A673 (cell line): ENCODE data around the gene FAM210B. TPM values are rescaled to one million over a fixed set of nuclear protein-coding genes. Genes with fewer than 3 reads are reported as not detected.

Experiments
- BruUV-seq: library from RNA; stranded (reverse); fragments of 400-500 nt; replicated peaks from 2 replicates; lab custom pipeline; 2021; lab: Mats Ljungman, UMichigan
- CTCF ChIA-PET: fragments of 300-600 bp; sonication (Branson Sonifier 250); formaldehyde crosslinking; loops from one replicate; lab custom pipeline; 2022; ENCODE audit warnings: antibody characterized with exemption; lab: Charles Lee
- POLR2A ChIA-PET: fragments of 300-600 bp; sonication (Branson Sonifier 250); formaldehyde crosslinking; loops from one replicate; lab custom pipeline; 2022; ENCODE audit warnings: antibody characterized with exemption; ENCODE audit not compliant: low non-redundant PET; lab: Charles Lee
- DNase-seq: peaks from one replicate; pipeline ENCODE4 v3.0.0-alpha.2; 2015; ENCODE audit warnings: low spot score
- H3K27ac ChIP-seq: fragments of 200-600 bp; sonication (generic); 2 replicates; pipeline ENCODE4 v1.5.1; 2016; ENCODE audit warnings: mixed run types, low read depth, mild to moderate bottlenecking, mixed read lengths, antibody characterized with exemption, low read length; ENCODE audit not compliant: poor library complexity, severe bottlenecking
- H3K27me3 ChIP-seq: fragments of 200-600 bp; sonication (generic); replicated peaks from 2 replicates; pipeline ENCODE4 v1.6.1; 2017; ENCODE audit warnings: mixed run types, low read depth, mild to moderate bottlenecking, mixed read lengths, antibody characterized with exemption, low read length; ENCODE audit not compliant: insufficient read depth, poor library complexity
- H3K36me3 ChIP-seq: fragments of 200-600 bp; sonication (generic); 2 replicates; pipeline ENCODE4 v1.6.1; 2016; ENCODE audit warnings: mixed run types, mild to moderate bottlenecking, mixed read lengths, antibody characterized with exemption, low read length; ENCODE audit not compliant: insufficient read depth, poor library complexity, severe bottlenecking
- H3K4me1 ChIP-seq: fragments of 200-600 bp; sonication (generic); 2 replicates; pipeline ENCODE4 v1.6.1; 2017; ENCODE audit warnings: mixed run types, mild to moderate bottlenecking, mixed read lengths, antibody characterized with exemption, low read length; ENCODE audit not compliant: insufficient read depth, poor library complexity, severe bottlenecking
- H3K4me3 ChIP-seq: fragments of 200-600 bp; sonication (generic); 2 replicates; pipeline ENCODE4 v1.5.1; 2016; ENCODE audit warnings: low read depth, mixed run types, mild to moderate bottlenecking, mixed read lengths, low read length; ENCODE audit not compliant: poor library complexity, severe bottlenecking
- H3K9me3 ChIP-seq: fragments of 200-600 bp; sonication (generic); 2 replicates; pipeline ENCODE4 v1.6.1; 2016; ENCODE audit warnings: mixed run types, low read depth, mild to moderate bottlenecking, mixed read lengths, antibody characterized with exemption, low read length; ENCODE audit not compliant: poor library complexity, severe bottlenecking
- EZH2 ChIP-seq: fragments of 200-600 bp; sonication (generic); IDR thresholded peaks from 2 replicates; pipeline ENCODE4 v1.6.1; 2017; ENCODE audit warnings: borderline replicate concordance, low read depth, mild to moderate bottlenecking, mixed read lengths, antibody characterized with exemption, low read length; ENCODE audit not compliant: poor library complexity, severe bottlenecking
- intact Hi-C: fragments of 100-400 bp; cut with micrococcal nuclease; formaldehyde crosslinking; loops from one replicate; pipeline ENCODE4 v1.10.0; 2022; ENCODE audit not compliant: unreplicated experiment
- total RNA-seq: library from RNA; stranded (reverse); gene quantifications from 2 replicates; pipeline ENCODE4 v1.2.3, GENCODE V29; 2021
- TF ChIP-seq, protein P1 (sequence below): fragments of 300-800, 200-600 bp; sonication (generic); conservative IDR thresholded peaks from 2 replicates; pipeline ENCODE4 v1.5.1; 2017; ENCODE audit warnings: low read depth, mild to moderate bottlenecking, antibody characterized with exemption, low read length, moderate library complexity, mixed read lengths

Gene FAM210B
- total RNA-seq, 1 experiment from 2014 or later = 5.5 TPM

DNA sequence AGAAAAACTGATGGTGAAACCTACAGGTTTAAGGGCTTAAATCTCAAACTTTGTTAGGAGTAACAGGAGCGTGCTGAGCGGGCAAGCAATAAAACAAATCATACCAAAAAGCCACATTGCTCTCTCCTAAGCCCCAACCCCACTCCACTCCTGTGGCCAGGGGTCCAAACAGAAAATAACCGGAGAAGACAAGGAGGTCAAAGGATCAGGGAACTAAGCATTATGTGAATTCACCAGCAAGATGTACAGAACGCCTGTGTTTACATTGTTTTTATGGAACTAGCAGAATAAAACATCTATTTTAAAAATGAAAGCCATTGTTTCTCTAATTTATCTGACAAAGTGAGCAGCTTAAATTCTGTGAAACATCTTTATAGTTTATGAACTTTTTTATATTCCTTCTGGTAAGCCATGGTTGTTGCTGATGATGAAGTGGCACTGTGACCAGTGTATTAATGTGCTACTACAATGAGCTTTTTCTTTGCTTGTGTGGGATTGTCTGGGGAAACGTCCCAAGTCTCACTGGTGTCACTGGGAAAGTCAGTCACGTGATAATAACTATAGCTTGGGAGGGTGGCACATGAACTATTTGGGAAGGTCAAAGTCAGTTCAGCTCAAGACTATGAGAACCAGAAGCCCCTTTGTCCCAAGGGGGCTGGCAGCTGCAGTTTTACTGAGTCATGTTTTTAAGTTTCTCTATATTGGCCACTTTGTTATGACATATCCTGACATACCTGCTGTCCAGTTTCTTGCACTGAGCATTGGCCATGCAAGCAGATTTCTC, 9.8 kb downstream of the FAM210B start:
- Histone ChIP-seq H3K9me3 (no peaks in the 10 kb centered on the region), H3K4me1 (no peaks in the 10 kb centered on the region), H3K36me3 (peaks cover 48% of the 10 kb centered on the region), H3K27ac (no peak overlapping the region), H3K27me3 (no peaks in the 10 kb centered on the region), H3K4me3 (no peak overlapping the region)
- CTCF ChIA-PET = no interaction called here
- TF ChIP-seq, protein P1, sequence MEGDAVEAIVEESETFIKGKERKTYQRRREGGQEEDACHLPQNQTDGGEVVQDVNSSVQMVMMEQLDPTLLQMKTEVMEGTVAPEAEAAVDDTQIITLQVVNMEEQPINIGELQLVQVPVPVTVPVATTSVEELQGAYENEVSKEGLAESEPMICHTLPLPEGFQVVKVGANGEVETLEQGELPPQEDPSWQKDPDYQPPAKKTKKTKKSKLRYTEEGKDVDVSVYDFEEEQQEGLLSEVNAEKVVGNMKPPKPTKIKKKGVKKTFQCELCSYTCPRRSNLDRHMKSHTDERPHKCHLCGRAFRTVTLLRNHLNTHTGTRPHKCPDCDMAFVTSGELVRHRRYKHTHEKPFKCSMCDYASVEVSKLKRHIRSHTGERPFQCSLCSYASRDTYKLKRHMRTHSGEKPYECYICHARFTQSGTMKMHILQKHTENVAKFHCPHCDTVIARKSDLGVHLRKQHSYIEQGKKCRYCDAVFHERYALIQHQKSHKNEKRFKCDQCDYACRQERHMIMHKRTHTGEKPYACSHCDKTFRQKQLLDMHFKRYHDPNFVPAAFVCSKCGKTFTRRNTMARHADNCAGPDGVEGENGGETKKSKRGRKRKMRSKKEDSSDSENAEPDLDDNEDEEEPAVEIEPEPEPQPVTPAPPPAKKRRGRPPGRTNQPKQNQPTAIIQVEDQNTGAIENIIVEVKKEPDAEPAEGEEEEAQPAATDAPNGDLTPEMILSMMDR = no peak
- TF ChIP-seq EZH2 = no peak
- POLR2A ChIA-PET = no interaction called here
- intact Hi-C loops = no loop called here
- no peak for DNase-seq
- BruUV-seq = no TSS peak

DNA sequence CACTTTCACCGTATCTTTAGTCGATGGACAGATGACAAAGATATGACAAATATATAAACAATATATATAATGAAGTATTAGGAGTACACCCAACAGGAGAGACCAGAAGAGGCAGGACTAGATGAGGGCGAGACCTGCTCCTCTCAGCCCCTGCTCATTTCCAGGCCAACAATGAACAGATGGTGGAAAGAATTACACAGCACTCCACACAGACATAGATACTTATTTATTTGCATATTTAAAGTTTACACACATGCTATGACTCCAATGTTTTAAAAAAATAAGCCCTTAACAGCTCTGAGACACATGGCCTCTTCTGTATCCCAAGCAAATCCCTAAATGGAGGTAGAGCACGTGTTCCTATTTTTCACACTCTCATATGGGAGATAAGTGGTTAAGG, 10.4 kb downstream of the FAM210B start:
- TF ChIP-seq EZH2 = no peak
- TF ChIP-seq, protein P1 = no peak
- no peak overlapping the region for H3K27ac ChIP-seq
- BruUV-seq = no TSS peak
- POLR2A ChIA-PET = no interaction called here
- H3K4me1 ChIP-seq = no peaks in the 10 kb centered on the region
- peaks cover 54% of the 10 kb centered on the region for H3K36me3 ChIP-seq
- H3K4me3 ChIP-seq = no peak overlapping the region
- H3K27me3 ChIP-seq = no peaks in the 10 kb centered on the region
- no peaks in the 10 kb centered on the region for H3K9me3 ChIP-seq
- CTCF ChIA-PET = no interaction called here
- no peak for DNase-seq
- intact Hi-C loops = no loop called here

DNA sequence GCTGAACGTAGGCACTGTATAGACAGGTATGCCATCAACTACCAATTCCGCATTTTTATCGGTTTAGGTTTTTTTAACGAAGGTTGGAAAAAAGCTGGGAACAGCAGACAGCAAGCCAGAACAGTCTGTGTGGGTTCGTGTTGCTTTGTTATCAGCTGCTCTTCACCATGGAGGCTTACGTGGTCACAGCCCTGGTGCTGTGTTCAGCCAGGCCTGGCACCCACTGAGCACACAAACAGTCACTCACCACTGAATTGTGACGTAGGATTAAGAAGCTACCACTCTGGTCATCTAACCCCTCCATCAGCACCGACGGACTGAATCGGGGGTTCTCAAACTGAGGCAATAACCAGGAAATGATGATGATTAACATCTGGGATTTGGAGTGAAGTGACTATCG, 13.2 kb downstream of the FAM210B start:
- Histone ChIP-seq H3K27ac (no peak overlapping the region), H3K4me1 (no peaks in the 10 kb centered on the region), H3K27me3 (no peaks in the 10 kb centered on the region), H3K4me3 (no peak overlapping the region), H3K9me3 (no peaks in the 10 kb centered on the region), H3K36me3 (peaks cover 77% of the 10 kb centered on the region)
- BruUV-seq = no TSS peak
- intact Hi-C loops = no loop called here
- CTCF ChIA-PET = no interaction called here
- POLR2A ChIA-PET = no interaction called here
- DNase-seq = no peak
- no peak for TF ChIP-seq EZH2
- TF ChIP-seq, protein P1 = no peak
